Breast epithelium (tissue), 4 donors: ENCODE results near the gene PER2. TPM values are rescaled to one million over a fixed set of nuclear protein-coding genes. Genes with fewer than 3 reads are reported as not detected.

Experiments used
- DNase-seq, 2 donors: peaks; one replicate each; pipeline ENCODE4 v3.0.0-alpha.2; 2019; ENCODE audit warnings: low spot score in 2 of 2
- H3K27ac ChIP-seq, 2 donors: fragments of 200-600 bp; sonication (generic) in 1 of 2; one replicate each; pipeline ENCODE4 v1.5.1; 2016 to 2019; ENCODE audit warnings: mild to moderate bottlenecking in 1 of 2
- H3K27me3 ChIP-seq, 2 donors: fragments of 200-600 bp; sonication (generic) in 1 of 2; one replicate each; pipeline versions ENCODE4 v1.5.1 to v1.6.0; 2017 to 2019; ENCODE audit warnings: control low read depth in 1 of 2, mild to moderate bottlenecking in 1 of 2
- H3K36me3 ChIP-seq: fragments of 200-600 bp; one replicate; pipeline ENCODE4 v1.5.1; 2019
- H3K4me1 ChIP-seq, 2 donors: fragments of 200-600 bp; sonication (generic); one replicate each; pipeline ENCODE4 v1.5.1; 2016 to 2019; ENCODE audit warnings: control low read depth in 1 of 2
- H3K4me3 ChIP-seq, 3 donors: fragments of 200-600 bp; sonication (generic); 1 replicate in 2 of 3; 2 replicates in 1 of 3; pipeline ENCODE4 v1.5.1; 2016 to 2019; ENCODE audit warnings: mild to moderate bottlenecking in 3 of 3, moderate library complexity in 2 of 3
- H3K9me3 ChIP-seq, 2 donors: fragments of 200-600 bp; sonication (generic) in 1 of 2; one replicate each; pipeline ENCODE4 v1.5.1; 2016 to 2019; ENCODE audit warnings: control low read depth in 1 of 2
- CTCF ChIP-seq, 3 donors: fragments of 450-650 bp; IDR thresholded peaks; one replicate each; pipeline ENCODE4 v1.5.1; 2016 to 2017; ENCODE audit warnings: antibody characterized with exemption in 3 of 3, mild to moderate bottlenecking in 3 of 3, moderate library complexity in 3 of 3
- POLR2A ChIP-seq: fragments of 450-650 bp; IDR thresholded peaks from one replicate; pipeline ENCODE4 v1.6.1; 2016; ENCODE audit warnings: antibody characterized with exemption, mild to moderate bottlenecking, moderate library complexity
- POLR2AphosphoS5 ChIP-seq, 3 donors: sonication (generic); formaldehyde crosslinking; IDR thresholded peaks; one replicate each; pipeline ENCODE4 v1.6.1; 2017; ENCODE audit warnings: antibody characterized with exemption in 3 of 3
- intact Hi-C: fragments of 100-400 bp; cut with DNase I; formaldehyde crosslinking; loops from one replicate; pipeline ENCODE4 v1.15.1; 2023; ENCODE audit warnings: low total_unique reads
- total RNA-seq, 3 donors: library from RNA; depleted of rRNA; stranded (reverse); fragments of >200 nt; gene quantifications; one replicate each; pipeline ENCODE4 v1.1.0, GENCODE V29; 2016

The PER2 gene
- total RNA-seq, 3 donors from 2014 or later = 14.1 to 29.7 (median 16.1) TPM

- Histone ChIP-seq H3K36me3 (no peaks in the 10 kb centered on the region), H3K27ac (no peak overlapping the region)
- intact Hi-C loops = no loop called here
Observed at GRCh38 chr2:238334885-238335284, 46.5 kb upstream of the PER2 start.

GRCh38 chr2:238331916-238332315 is 43.5 kb upstream of the PER2 start:
- no peak for DNase-seq
- H3K9me3 ChIP-seq = no peaks in the 10 kb centered on the region
- no peaks in the 10 kb centered on the region for H3K4me1 ChIP-seq
- H3K36me3 ChIP-seq = no peaks in the 10 kb centered on the region
- H3K27me3 ChIP-seq = no peaks in the 10 kb centered on the region
- intact Hi-C loops = no loop called here
- no peak for TF ChIP-seq CTCF (IDR thresholded peaks at IDR 0.05)
- no peak for TF ChIP-seq POLR2AphosphoS5 (IDR thresholded peaks at IDR 0.05)
- TF ChIP-seq POLR2A = no peak
- H3K27ac ChIP-seq = no peak overlapping the region
- no peak overlapping the region for H3K4me3 ChIP-seq

More at GRCh38 chr2:238334885-238335284, 46.5 kb upstream of the PER2 start:
- DNase-seq = no peak
- no peaks in the 10 kb centered on the region for H3K4me1 ChIP-seq
- H3K9me3 ChIP-seq = no peaks in the 10 kb centered on the region
- H3K27me3 ChIP-seq = no peaks in the 10 kb centered on the region
- H3K4me3 ChIP-seq = no peak overlapping the region
- no peak for TF ChIP-seq POLR2AphosphoS5 (IDR thresholded peaks at IDR 0.05)
- no peak for TF ChIP-seq POLR2A
- no peak for TF ChIP-seq CTCF (IDR thresholded peaks at IDR 0.05)

- Histone ChIP-seq H3K4me1 (no peaks in the 10 kb centered on the region), H3K27me3 (no peaks in the 10 kb centered on the region), H3K27ac (no peak overlapping the region), H3K9me3 (no peaks in the 10 kb centered on the region), H3K4me3 (no peak overlapping the region), H3K36me3 (no peaks in the 10 kb centered on the region)
- intact Hi-C loops = no loop called here
- DNase-seq = no peak
- no peak for TF ChIP-seq POLR2AphosphoS5 (IDR thresholded peaks at IDR 0.05)
- TF ChIP-seq CTCF (IDR thresholded peaks at IDR 0.05) = no peak
- TF ChIP-seq POLR2A = no peak
Observed at GRCh38 chr2:238330391-238330790, 42.0 kb upstream of the PER2 start.

- intact Hi-C loops = no loop called here
- Histone ChIP-seq H3K27ac (no peak overlapping the region), H3K36me3 (no peaks in the 10 kb centered on the region), H3K9me3 (no peaks in the 10 kb centered on the region), H3K27me3 (no peaks in the 10 kb centered on the region), H3K4me1 (no peaks in the 10 kb centered on the region), H3K4me3 (no peak overlapping the region)
- no peak for DNase-seq
- TF ChIP-seq POLR2AphosphoS5 (IDR thresholded peaks at IDR 0.05) = no peak
- TF ChIP-seq CTCF (IDR thresholded peaks at IDR 0.05) = no peak
Observed at GRCh38 chr2:238327751-238328150, 39.3 kb upstream of the PER2 start.

GRCh38 chr2:238326801-238327365 is 38.5 kb upstream of the PER2 start:
- Histone ChIP-seq H3K36me3 (no peaks in the 10 kb centered on the region), H3K4me3 (no peak overlapping the region)
- intact Hi-C loops = no loop called here

More at GRCh38 chr2:238326801-238327365, 38.5 kb upstream of the PER2 start:
- TF ChIP-seq POLR2AphosphoS5 (IDR thresholded peaks at IDR 0.05) (no peak), POLR2A (no peak), CTCF (IDR thresholded peaks at IDR 0.05) (no peak)
- H3K27ac ChIP-seq = no peak overlapping the region
- no peak for DNase-seq
- peaks cover under 1% of the 10 kb centered on the region in 2 donors for H3K4me1 ChIP-seq
- H3K9me3 ChIP-seq = no peaks in the 10 kb centered on the region
- no peaks in the 10 kb centered on the region for H3K27me3 ChIP-seq
